Measurements from ENCODE around the gene CLEC16A.

CLEC16A gene

GRCh38 chr16:11029948-11030347 lies 85.6 kb downstream of the CLEC16A start:
- H3K4me3 ChIP-seq (ENCODE audit: low read depth, low read length): no peak overlapping the region
- TF ChIP-seq, protein P1, sequence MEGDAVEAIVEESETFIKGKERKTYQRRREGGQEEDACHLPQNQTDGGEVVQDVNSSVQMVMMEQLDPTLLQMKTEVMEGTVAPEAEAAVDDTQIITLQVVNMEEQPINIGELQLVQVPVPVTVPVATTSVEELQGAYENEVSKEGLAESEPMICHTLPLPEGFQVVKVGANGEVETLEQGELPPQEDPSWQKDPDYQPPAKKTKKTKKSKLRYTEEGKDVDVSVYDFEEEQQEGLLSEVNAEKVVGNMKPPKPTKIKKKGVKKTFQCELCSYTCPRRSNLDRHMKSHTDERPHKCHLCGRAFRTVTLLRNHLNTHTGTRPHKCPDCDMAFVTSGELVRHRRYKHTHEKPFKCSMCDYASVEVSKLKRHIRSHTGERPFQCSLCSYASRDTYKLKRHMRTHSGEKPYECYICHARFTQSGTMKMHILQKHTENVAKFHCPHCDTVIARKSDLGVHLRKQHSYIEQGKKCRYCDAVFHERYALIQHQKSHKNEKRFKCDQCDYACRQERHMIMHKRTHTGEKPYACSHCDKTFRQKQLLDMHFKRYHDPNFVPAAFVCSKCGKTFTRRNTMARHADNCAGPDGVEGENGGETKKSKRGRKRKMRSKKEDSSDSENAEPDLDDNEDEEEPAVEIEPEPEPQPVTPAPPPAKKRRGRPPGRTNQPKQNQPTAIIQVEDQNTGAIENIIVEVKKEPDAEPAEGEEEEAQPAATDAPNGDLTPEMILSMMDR (IDR thresholded peaks at IDR 0.05; ENCODE audit: low read depth, low read length): no peak

DNA sequence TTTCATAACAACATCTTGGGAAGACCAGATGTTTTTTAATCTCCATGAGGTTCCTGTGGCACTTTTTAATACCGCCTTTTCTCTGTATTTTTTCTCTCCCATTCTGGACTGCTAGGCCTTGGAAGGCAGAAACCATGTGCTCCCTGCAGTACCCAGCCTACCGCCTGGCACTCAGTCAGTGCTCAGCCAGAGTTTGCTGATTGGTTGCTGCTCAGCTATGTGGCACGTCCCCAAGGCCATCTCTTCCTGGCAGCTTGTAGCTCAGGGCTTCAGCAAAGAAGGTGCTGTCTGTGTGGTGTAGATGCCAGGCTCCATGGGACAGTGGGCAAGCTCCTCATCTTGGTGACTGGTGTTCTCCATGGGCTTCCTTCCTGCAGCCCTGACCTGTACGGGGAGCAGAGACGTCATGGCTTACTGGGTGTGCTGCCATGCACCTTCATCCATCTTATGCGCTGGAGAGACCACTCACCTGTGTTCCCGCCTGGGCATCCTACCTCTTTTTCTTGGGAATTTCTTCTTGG lies 86.7 kb downstream of the CLEC16A start:
- TF ChIP-seq, protein P1 (IDR thresholded peaks at IDR 0.05; ENCODE audit: low read depth, low read length): no peak
- H3K4me3 ChIP-seq (ENCODE audit: low read depth, low read length): no peak overlapping the region

DNA sequence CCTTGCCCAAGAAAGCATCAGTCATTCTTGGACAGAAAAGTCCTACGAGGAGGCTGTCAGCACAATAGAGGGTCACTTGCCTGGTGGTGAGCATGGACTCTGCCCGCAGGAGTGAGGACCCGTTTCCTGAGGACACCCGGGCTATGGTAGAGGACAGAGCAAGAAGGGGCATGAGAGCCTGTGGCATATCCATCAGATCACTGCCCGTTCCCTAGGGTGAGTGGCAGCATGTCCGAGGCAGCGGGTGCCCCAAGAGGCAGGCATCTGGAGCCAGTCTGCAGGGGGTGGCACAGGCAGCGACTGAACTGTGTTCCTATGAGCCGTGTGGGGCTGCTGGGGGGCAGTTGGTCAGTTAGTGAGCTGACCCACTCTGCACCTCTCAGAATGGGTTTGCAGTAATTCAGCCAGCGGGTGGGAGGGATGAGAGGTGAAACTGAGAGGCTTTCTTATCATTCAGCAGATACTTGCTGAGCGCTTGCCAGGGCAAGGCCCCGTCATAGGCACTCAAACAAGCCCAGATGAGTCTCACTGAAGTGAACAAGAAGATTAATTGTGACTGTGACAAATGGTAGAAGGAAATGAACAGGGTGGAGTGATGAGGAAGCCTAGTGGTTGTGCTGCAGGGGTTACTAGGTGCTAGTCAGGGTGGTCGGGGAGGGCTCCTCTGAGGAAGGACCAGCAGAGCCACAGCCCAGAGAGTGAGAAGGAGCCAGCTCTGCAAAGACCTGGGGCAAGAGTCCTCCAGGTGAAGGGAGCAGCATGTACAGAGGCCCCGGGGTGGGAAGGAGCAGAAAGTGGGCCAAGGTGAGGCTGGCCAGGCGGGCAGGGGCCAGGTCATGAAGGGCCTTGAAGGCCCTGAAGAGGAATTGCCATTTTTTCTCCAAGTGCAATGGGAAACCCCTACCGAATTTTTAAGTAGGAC lies 87.9 kb downstream of the CLEC16A start:
- no peak overlapping the region for H3K4me3 ChIP-seq (ENCODE audit: low read depth, low read length)
- TF ChIP-seq, protein P1 (IDR thresholded peaks at IDR 0.05; ENCODE audit: low read depth, low read length): no peak

- TF ChIP-seq, protein P1 (IDR thresholded peaks at IDR 0.05; ENCODE audit: low read depth, low read length): no peak
- H3K4me3 ChIP-seq (ENCODE audit: low read depth, low read length): no peak overlapping the region
Measured at GRCh38 chr16:11032922-11033291, 88.5 kb downstream of the CLEC16A start.

DNA sequence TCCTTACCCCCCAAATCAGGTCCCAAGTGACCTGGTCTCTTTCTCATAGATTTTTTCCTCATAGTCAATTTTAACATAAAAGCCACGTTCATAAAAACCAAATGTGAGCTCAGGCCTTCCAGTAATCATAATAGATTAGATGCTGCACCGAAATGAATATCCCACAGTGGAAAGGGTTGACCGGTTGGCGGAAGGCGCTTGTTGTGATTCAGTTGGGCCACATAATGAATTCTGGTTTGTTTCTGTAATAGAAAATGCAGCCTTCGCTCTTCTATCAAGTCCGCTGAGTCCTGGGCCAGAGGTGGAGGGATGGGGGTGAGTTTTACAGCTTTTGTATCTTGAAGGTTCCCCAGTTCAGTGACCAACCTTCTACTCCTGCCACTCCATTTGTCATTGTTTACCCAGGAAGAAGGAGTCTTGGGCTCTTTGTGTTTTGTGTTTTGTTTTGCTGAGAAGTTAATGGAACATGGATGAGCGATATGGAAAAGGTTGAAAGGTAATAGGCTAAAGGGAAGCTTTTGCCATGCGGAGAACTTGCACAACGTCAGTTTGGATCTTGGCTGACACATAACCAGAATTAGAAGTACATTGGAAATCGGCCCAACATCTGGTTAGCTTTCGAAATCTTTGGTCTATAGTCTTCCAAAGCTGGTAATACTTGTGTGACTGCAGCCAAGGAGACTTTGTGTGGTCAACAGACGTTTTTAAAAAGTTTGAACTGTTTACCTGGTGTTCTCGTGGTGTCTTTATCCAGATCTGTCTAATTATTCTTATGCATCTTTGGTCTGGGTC lies 89.5 kb downstream of the CLEC16A start:
- TF ChIP-seq, protein P1 (IDR thresholded peaks at IDR 0.05; ENCODE audit: low read depth, low read length): no peak
- no peak overlapping the region for H3K4me3 ChIP-seq (ENCODE audit: low read depth, low read length)

GRCh38 chr16:11034481-11034931 lies 90.1 kb downstream of the CLEC16A start:
- TF ChIP-seq, protein P1 (IDR thresholded peaks at IDR 0.05; ENCODE audit: low read depth, low read length): no peak
- H3K4me3 ChIP-seq (ENCODE audit: low read depth, low read length): no peak overlapping the region

All from WI38 (cell line).